Kidney capillary endothelial cell (primary cell): ENCODE data around the gene ARF3.

Experiments
- DNase-seq: peaks from one replicate; pipeline ENCODE4 v3.0.0-alpha.2; 2018; ENCODE audit warnings: low spot score

ARF3 gene

DNA sequence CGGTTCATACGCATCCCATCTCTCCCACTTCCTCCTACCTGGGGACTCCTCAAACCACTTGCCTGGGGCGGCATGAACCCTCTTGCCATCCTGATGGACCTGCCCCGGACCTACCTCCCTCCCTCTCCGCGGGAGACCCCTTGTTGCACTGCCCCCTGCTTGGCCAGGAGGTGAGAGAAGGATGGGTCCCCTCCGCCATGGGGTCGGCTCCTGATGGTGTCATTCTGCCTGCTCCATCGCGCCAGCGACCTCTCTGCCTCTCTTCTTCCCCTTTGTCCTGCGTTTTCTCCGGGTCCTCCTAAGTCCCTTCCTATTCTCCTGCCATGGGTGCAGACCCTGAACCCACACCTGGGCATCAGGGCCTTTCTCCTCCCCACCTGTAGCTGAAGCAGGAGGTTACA, 24.5 kb upstream of the ARF3 start:
- no peak for DNase-seq

DNA sequence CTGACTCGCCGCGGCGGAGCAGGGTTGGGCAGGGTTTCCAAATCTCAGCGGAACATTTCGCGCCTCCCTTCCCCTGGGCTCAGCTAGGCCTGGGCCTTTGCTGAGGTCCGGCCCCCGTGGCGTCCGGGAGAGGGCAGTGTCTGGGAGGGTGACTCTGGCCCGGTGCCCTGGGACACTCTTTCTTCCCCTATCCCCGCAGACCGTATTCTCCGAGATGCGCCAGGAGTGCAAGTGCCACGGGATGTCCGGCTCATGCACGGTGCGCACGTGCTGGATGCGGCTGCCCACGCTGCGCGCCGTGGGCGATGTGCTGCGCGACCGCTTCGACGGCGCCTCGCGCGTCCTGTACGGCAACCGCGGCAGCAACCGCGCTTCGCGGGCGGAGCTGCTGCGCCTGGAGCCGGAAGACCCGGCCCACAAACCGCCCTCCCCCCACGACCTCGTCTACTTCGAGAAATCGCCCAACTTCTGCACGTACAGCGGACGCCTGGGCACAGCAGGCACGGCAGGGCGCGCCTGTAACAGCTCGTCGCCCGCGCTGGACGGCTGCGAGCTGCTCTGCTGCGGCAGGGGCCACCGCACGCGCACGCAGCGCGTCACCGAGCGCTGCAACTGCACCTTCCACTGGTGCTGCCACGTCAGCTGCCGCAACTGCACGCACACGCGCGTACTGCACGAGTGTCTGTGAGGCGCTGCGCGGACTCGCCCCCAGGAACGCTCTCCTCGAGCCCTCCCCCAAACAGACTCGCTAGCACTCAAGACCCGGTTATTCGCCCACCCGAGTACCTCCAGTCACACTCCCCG, 23.9 kb upstream of the ARF3 start:
- no peak for DNase-seq

DNA sequence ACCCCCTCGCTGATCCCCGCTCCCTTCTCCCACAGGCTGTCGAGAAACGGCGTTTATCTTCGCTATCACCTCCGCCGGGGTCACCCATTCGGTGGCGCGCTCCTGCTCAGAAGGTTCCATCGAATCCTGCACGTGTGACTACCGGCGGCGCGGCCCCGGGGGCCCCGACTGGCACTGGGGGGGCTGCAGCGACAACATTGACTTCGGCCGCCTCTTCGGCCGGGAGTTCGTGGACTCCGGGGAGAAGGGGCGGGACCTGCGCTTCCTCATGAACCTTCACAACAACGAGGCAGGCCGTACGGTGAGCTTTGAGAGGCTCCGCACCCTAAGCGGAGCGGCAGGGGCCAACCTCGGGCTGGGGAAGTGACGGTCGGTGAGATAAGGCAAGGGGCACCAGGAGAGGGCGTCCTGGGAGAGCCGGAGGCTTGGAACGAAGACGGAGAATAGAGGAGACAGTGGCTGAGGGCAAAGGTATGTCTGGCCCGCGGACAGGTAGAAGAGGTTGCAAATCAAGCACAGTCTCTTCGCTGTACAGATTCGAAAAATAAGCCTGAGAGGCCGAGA, 23.2 kb upstream of the ARF3 start:
- no peak for DNase-seq

DNA sequence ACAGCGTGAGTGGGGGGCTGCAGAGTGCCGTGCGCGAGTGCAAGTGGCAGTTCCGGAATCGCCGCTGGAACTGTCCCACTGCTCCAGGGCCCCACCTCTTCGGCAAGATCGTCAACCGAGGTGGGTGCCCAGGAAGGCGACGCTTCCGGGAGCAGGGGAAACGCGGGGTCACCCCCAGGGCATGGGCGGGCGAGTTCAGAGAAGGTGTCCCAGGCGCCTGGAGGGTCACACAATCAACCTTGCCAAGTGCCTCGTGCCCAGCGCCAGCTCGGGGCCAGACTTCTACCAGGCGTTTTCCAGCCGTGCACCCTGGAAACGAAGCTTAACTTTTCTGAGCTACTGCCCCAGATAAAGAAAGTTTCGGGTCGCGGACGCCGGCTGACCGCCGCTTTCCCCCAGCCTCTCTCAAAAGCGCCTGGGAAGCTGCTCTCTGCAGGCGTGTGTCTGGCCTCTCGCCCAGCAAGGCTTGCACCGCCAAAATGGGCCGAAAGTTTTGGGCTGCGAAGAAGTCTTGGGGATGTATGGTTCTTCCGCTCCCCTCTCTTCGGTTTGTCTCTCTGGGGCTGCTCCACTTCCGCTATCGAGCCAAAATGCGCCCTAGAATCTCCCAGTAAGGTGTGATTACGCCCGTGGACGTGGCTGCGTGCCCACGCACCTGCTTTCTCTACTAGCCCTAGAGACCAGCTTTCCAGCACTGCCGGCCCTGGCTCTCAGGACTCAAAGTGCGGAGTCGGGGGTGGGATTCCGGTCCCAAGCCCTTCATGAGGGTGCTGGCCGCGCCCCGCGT, 22.5 kb upstream of the ARF3 start:
- DNase-seq = no peak

DNA sequence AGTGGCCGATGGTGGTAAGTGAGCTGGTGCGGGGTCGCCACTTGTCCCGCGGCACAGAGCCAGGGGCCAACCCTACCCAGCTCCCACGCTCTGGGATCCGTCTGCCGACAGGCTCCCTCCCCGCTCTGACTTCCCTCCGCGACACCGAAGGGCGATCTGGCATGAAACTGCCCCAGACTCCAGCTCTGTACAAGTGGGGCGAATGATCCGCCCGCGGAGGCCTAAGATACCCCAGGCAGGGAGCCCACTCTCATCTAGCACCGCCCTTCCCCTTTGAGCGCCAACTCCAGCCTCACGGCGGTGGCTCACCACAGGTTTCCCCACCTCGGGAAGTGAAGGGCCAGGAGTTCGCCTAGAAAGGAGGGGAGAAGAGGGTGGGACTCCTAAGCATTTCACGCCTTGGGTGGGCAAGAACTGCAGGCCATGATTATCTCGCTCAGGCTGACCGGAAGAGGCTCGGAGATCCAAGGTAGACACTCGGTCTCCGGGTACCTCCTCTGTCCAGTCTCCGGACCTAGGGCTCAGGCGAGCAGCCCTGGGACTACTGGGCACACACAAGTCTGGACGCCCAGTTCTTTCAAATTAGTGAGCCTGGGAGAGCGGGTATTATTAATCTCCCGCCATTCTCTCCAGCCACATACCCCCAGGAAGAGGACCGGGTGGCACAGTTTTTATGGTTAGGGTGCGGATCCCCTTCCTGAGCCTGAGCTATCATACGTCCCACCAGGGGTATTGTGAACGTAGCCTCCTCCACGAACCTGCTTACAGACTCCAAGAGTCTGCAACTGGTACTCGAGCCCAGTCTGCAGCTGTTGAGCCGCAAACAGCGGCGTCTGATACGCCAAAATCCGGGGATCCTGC, 21.7 kb upstream of the ARF3 start:
- no peak for DNase-seq

DNA sequence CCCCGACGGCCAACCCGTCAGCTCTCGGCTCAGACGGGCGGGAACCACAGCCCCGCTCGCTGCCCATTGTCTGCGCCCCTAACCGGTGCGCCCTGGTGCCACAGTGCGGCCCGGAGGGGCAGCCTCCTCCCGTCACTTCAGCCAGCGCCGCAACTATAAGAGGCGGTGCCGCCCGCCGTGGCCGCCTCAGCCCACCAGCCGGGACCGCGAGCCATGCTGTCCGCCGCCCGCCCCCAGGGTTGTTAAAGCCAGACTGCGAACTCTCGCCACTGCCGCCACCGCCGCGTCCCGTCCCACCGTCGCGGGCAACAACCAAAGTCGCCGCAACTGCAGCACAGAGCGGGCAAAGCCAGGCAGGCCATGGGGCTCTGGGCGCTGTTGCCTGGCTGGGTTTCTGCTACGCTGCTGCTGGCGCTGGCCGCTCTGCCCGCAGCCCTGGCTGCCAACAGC, 21.0 kb upstream of the ARF3 start, which contains the start of gene WNT1:
WNT1 (plus strand) TSS at position 32 of the 450 bp plus-strand sequence; CDS start at position 361, 329 bp downstream.
- no peak for DNase-seq

DNA sequence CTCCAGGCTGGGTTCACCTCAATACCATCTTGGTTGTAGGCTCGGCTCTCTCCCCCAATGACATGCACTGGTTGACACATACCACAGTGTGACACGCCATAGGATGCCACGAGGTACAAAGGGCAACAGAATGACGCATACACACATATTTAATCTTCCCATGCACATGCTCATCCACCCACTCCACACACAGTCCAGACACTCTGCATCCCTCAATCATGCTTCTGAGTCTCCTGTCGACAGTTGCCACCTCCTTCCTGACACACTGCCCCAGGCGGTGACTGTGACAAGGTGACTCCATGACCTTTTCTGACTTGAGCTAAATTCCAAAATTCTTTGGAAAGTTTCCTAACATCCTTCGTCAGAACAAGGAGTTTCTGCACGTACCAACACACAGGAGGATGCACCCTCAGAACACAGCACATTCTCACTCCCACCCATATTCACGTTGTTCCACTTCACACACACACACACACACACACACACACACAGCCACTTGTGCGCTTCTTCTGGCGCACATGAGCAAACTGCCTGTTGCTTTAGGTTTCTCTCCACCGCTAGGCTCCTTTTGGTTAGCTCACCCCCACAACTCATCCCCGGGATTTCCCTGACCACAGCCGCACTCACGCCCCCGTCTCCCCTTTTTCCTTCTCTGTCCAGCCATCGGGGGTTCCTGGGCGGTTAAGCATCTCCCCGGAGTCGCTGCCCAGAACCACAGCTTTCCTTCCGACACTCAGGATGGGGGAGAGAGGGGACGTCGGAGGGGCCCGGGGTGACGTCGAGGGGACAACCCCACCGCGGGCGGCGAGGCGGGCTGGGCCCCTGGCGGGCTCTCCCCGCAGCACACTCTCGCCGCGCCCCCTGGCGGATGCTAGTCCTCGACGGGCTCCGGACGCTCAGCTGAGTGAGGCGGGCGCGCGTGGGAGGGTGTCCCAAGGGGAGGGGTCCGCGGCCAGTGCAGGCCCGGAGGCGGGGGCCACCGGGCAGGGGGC, 20.3 kb upstream of the ARF3 start:
- no peak for DNase-seq

DNA sequence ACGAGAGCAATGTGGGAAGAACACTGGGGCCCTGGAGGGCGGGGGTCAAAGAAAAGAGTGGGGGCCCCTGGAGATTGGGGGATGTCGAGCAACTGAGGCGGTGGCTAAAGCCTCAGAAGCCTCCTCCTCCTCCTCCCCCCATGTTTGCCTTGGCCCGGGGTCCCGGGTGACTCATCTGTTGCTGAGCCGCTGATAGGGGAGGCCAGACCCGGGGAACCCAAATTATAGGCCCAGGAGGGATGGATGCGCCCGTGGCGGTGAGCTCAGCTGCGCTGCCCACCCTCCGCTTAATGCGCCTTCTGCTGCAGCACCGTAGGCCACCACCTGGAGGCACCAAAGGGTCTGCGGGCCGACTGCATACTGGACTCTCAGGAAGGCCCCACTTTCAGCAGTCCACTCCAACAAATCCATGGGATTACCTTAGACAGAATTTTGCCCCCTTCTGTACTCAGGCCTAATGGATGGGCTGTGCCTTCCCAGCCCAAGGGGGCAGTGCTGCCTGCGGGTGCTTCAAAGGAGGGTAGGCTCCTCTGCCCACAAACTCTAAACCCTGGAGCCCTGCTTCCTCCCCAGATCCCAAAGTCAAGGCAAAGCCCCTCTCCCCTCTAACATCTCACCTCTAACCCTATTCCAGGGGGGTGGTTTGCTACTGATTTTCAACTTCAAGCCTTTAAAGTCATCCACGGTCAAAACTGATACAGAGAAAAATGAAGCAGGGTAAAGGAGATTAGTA, 16.8 kb upstream of the ARF3 start:
- DNase-seq = no peak

DNA sequence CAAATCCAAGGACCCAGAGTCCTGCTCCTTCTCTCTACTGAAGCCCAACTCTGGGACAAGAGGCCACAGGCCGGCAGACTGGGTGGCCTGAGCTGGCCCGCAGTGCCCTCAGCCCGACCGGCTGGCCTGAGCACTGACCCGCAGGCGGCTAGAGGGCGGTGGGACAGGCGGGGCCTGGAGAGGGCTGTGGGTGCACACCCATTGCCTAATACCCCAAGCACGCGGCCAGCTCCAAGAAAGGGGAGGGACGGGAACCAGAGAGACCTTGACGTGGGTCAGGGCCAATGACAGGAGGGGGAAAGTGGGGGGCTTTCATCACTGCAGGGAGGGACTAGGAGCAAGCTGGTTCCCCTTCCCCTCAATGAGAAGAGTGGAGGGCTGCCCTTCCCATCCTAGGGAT, 16.2 kb upstream of the ARF3 start:
- no peak for DNase-seq

DNA sequence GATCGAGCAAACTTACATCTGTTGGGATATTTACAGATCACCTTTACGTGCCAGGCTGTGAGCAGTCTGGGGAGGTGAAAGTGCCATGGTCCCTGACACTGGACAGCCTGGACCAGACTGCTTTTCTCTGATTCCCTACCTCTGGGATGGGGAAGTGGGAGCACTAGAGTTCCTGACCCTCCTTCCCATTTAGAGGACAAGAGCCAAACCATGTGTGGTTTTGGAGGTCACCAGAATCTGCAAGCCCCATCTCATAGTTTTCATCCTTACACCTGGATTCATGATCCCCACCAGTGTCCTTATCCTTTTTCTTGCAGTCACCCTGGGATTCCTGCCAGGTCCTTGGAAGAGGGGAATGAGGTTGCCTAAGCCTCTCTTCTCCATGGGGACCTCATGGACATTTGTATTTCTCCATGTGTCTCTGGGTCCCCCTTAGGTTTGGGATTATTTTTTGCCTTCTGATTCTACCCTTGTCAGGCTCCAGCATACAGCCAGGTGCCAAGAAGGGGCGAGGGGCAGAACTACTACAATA, 15.7 kb upstream of the ARF3 start:
- DNase-seq = no peak

DNA sequence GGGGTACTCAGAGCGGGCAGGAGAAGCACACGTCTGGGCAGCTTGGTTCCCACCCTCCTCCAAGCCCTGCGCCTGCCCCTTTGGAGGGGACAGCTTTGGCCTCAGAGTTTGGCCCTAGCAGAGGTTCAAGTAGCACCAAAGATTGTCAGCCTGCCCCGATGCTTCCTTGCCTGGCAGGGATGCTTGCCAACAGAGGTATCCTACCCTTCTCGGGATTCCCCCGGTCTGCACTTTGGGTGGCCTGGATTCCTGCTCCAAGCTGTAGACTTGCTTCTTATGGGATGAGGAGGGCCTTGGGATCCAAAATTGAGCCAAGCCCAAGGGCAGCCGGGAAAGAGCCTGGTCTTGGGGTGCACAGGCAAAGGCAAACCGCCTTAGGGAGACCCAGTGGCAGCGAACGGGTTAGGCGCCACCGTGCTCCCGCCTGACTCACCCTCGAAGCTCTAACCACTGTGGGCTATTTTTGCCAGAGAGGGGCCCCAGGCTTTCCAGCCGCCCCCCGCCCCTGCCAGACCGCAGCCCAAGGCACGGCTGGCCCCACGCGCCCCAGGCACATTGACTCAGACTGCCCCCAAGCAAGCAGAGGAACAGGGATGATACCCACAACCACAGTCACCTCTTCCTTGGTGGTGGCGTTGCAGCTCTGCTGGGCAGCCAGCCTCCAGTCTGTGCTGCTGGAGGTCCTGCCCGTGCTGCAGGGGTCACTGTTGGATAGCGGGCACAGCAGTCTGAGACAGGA, 15.1 kb upstream of the ARF3 start:
- no peak for DNase-seq

DNA sequence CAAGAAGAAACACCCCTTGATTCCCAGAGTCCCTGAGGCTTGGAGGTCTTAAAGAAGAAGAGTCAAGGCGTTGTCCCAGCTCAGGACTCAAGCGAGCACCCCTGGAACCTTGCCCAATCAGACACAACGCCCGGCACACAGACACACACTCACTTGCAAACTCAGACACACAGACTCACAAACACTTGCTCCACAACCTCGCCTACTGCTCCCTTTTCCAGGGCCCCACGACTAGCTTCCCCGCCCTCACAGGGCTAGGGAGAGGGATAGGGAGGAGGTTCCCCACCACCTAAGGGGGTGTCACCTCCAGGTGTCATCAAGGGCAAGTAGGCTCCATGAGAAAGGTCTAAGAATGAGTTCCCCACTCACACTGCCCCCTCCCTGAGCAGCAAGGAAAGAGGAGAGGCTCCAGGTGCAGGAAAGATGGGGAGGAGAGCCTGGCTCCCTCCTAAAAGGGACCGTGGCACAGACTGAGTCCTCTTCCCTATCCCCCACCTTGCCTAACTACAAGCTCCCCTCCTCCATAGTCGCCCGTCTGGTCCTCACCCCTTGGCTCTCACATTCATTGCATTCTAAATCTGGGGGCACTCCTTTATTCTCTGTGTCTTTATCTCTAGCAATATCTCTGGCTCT, 13.5 kb upstream of the ARF3 start:
- no peak for DNase-seq

DNA sequence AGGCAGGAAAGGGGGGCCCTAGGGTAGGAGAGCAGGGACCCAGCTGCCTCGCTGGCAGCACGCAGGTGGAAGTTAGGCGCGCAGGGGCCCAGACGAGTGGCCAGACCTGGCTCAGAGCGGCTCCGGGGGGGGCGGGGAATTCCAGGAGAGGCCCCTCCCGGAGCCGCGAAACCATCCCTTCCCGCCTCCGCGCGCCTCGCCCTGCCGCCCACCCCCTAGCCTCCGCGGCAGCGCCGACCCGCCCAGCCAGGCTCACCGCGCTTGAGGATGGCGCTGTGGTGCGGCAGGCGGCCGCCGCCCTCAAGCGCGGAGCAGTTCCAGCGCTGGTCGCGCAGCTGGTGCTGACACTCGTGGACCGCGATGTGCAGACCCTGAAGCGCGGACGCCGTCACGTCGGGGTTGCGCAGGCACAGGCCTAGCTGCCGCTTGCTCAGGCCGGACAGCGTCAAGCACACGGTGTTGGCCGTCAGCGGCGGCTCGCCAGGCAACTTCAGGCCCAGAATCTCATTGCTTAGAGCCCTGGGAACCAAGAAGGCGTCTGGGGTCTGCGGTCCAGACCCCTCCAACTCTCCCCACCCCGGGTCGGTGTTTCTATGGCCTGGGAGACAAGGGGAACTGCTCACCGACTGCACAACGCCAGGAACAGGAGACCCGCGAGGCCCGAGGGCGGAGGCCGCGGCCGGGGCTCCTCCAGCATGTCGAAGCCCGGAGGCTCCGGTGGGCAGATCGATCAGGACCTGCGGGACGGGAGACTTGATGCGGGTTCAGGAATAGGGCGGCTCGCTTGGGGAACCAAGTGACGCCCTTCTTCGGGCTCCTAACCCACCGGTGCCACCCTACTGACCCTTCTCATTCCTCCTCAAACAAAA, 12.8 kb upstream of the ARF3 start:
- DNase-seq = no peak

DNA sequence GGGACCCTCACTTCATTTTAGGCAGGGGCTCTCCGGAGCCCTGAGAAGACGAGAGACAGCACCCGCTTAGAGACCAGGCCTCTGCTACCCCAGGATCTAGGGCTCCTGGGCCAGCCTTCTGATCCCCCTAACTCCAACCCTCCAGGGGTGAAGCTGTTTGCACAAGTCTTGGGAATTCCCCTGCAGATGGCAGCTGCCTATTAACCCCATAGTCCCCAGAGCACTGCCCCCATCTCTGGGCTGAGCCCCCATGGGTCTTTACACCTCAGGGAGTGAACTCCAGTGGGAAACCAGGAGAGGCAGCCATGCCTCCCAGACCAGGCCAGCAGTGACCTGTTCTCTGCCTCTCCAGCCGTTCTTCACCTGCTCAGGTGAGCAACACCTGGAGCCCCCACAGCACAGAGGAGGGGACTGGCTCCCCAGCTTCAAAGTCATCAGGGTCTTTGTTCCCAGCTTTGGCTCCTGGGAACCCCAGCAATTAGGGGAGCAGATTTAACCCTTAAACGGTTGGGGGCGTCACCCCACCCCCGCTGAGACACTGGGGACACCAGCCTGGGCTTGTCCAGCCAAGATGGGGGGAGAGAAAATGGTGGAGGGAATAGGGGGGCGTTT, 12.0 kb upstream of the ARF3 start:
- DNase-seq = no peak

DNA sequence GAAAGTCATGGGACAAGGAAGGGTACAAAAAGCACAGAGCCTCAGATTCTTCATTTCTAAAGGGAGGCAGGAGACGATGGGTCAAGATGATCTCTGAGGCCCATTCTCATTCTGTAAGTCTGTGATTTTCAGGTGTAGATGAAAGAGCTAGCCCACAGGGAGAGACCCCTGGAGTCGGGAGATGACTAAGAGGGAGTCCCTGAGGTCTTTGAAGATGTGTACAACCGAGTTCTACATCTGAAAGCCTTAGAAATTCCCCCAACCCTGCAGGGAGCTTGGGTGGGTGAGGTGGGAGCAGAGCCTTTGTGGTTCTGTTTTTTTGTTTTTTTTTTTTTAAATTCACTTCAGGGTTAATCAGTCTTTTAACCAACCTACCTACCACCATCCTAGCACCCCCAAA, 11.2 kb upstream of the ARF3 start:
- no peak for DNase-seq

DNA sequence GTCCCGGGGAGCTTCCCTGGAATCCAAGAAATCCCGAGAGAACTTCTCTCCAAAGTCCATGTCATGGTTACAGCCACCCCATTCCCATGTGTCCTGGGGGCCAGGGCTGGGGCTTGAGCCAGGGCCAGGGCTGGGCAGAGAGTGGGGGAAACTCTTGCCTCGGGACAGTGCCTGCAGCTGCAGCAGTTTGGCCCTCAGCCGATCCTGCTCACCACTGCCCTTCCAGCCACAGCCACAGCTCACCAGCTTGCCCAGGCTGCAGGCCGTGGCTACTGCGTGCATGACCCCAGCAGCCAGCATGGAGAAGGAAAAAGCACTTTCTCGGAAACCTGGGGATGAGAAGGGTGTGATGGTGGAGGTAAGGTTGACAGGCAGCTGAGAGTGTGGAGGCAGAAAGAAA, 10.7 kb upstream of the ARF3 start:
- no peak for DNase-seq
